Hepatocyte (in vitro differentiated cells): ENCODE data around the gene PXDN. TPM values are rescaled to one million over a fixed set of nuclear protein-coding genes. Genes with fewer than 3 reads are reported as not detected.

Experiments used
- DNase-seq: peaks from one replicate; pipeline ENCODE4 v3.0.0-alpha.2; 2016; ENCODE audit warnings: low spot score
- H2AFZ ChIP-seq: fragments of 200-600 bp; sonication (generic); 2 replicates; pipeline ENCODE4 v1.6.0; 2016; ENCODE audit warnings: antibody characterized with exemption, mild to moderate bottlenecking
- H3K27ac ChIP-seq: fragments of 200-600 bp; sonication (generic); 2 replicates; pipeline ENCODE4 v1.5.1; 2016; ENCODE audit warnings: mild to moderate bottlenecking
- H3K27me3 ChIP-seq: fragments of 200-600 bp; sonication (generic); 2 replicates; pipeline ENCODE4 v1.6.1; 2016
- H3K36me3 ChIP-seq: fragments of 200-600 bp; sonication (generic); replicated peaks from 2 replicates; pipeline ENCODE4 v1.5.1; 2016; ENCODE audit warnings: low read depth; ENCODE audit not compliant: insufficient read depth
- H3K4me1 ChIP-seq: fragments of 200-600 bp; sonication (generic); 2 replicates; pipeline ENCODE4 v1.5.1; 2016; ENCODE audit warnings: mild to moderate bottlenecking, moderate library complexity; ENCODE audit not compliant: insufficient read depth
- H3K4me2 ChIP-seq: fragments of 200-600 bp; sonication (generic); 2 replicates; pipeline ENCODE4 v1.6.0; 2016
- H3K4me3 ChIP-seq: fragments of 200-600 bp; sonication (generic); 2 replicates; pipeline ENCODE4 v1.5.1; 2016; ENCODE audit warnings: mild to moderate bottlenecking
- H3K79me2 ChIP-seq: fragments of 200-600 bp; sonication (generic); 2 replicates; pipeline ENCODE4 v1.6.0; 2017; ENCODE audit warnings: mild to moderate bottlenecking
- H3K9me2 ChIP-seq: fragments of 200-600 bp; sonication (generic); replicated peaks from 2 replicates; pipeline ENCODE4 v1.6.0; 2017; ENCODE audit warnings: mild to moderate bottlenecking; ENCODE audit not compliant: insufficient read depth
- H3K9me3 ChIP-seq: fragments of 200-600 bp; sonication (generic); 2 replicates; pipeline ENCODE4 v1.5.1; 2016; ENCODE audit warnings: low read depth, mild to moderate bottlenecking
- H4K20me1 ChIP-seq: fragments of 200-600 bp; sonication (generic); 2 replicates; pipeline ENCODE4 v1.6.0; 2016; ENCODE audit warnings: mild to moderate bottlenecking; ENCODE audit not compliant: insufficient read depth, poor library complexity, severe bottlenecking
- CTCF ChIP-seq: fragments of 200-600 bp; sonication (generic); IDR thresholded peaks from 2 replicates; pipeline ENCODE4 v1.5.1; 2016; ENCODE audit warnings: antibody characterized with exemption, mild to moderate bottlenecking; ENCODE audit not compliant: poor library complexity
- EZH2 ChIP-seq: fragments of 200-600 bp; sonication (generic); IDR thresholded peaks from 2 replicates; pipeline ENCODE4 v1.6.1; 2016; ENCODE audit warnings: antibody characterized with exemption, mild to moderate bottlenecking, borderline replicate concordance
- EZH2phosphoT487 ChIP-seq: fragments of 200-600 bp; sonication (generic); IDR thresholded peaks from one replicate; pipeline ENCODE4 v1.6.1; 2018; ENCODE audit warnings: antibody characterized with exemption, mild to moderate bottlenecking, low read depth, moderate library complexity; ENCODE audit not compliant: unreplicated experiment, severe bottlenecking
- WGBS: methylation state at CpG from one replicate; pipeline ENCODE4 v1.1.6; 2016; ENCODE audit warnings: low lambda C conversion rate; ENCODE audit errors: missing lambda C conversion rate; 5-methylcytosine and 5-hydroxymethylcytosine counted together
- polyA plus RNA-seq: library from polyadenylated mRNA; unstranded; fragments of >200 nt; fragmentation: Nextera tagmentation; extraction: Ambion mirVana; gene quantifications from 2 replicates; pipeline ENCODE4 v1.2.1, GENCODE V29; 2016
- total RNA-seq: library from RNA; depleted of rRNA; stranded (reverse); fragments of >200 nt; gene quantifications from 2 replicates; pipeline ENCODE4 v1.2.3, GENCODE V29; 2014

Gene PXDN
- total and polyA plus RNA-seq, 2 experiments from 2014 or later: 107 to 118 TPM

- Histone ChIP-seq H3K4me2 (no peak overlapping the region), H3K9me3 (no peaks in the 10 kb centered on the region), H3K4me1 (no peaks in the 10 kb centered on the region), H3K79me2 (peaks cover 10% of the 10 kb centered on the region), H3K27ac (no peak overlapping the region), H3K9me2 (no peaks in the 10 kb centered on the region), H3K36me3 (no peaks in the 10 kb centered on the region), H3K4me3 (no peak overlapping the region), H3K27me3 (no peaks in the 10 kb centered on the region), H2AFZ (no peak overlapping the region), H4K20me1 (peaks cover 5% of the 10 kb centered on the region)
- WGBS: 94% methylated on average over 14 of the region's 14 CpGs
- TF ChIP-seq CTCF (no peak), EZH2phosphoT487 (no peak), EZH2 (no peak)
- DNase-seq: no peak
Observed at GRCh38 chr2:1687254-1687653, 57.1 kb downstream of the PXDN start.

- no peak overlapping the region for H2AFZ ChIP-seq
- H4K20me1 ChIP-seq: peaks cover 5% of the 10 kb centered on the region
- H3K27ac ChIP-seq: no peak overlapping the region
- peaks cover 10% of the 10 kb centered on the region for H3K79me2 ChIP-seq
- H3K27me3 ChIP-seq: no peaks in the 10 kb centered on the region
- no peaks in the 10 kb centered on the region for H3K4me1 ChIP-seq
- no peaks in the 10 kb centered on the region for H3K36me3 ChIP-seq
- no peak overlapping the region for H3K4me3 ChIP-seq
- H3K9me3 ChIP-seq: no peaks in the 10 kb centered on the region
- H3K4me2 ChIP-seq: no peak overlapping the region
- TF ChIP-seq EZH2: no peak
- H3K9me2 ChIP-seq: no peaks in the 10 kb centered on the region
- DNase-seq: peak; percentile 6
- WGBS: 74% methylated on average over 14 of the region's 14 CpGs
Observed at GRCh38 chr2:1686784-1687105, 57.6 kb downstream of the PXDN start.

GRCh38 chr2:1685957-1686783 is 58.1 kb downstream of the PXDN start:
- no peak overlapping the region for H3K4me3 ChIP-seq
- no peaks in the 10 kb centered on the region for H3K9me3 ChIP-seq
- H3K4me2 ChIP-seq: no peak overlapping the region
- H2AFZ ChIP-seq: no peak overlapping the region
- no peaks in the 10 kb centered on the region for H3K36me3 ChIP-seq
- WGBS: 89% methylated on average over 21 of the region's 21 CpGs
- TF ChIP-seq EZH2: no peak
- no peaks in the 10 kb centered on the region for H3K27me3 ChIP-seq
- peaks cover 5% of the 10 kb centered on the region for H4K20me1 ChIP-seq
- H3K79me2 ChIP-seq: peaks cover 10% of the 10 kb centered on the region
- no peaks in the 10 kb centered on the region for H3K9me2 ChIP-seq
- H3K27ac ChIP-seq: no peak overlapping the region
- DNase-seq: no peak
- H3K4me1 ChIP-seq: no peaks in the 10 kb centered on the region

- 95% methylated on average over 32 of the region's 36 CpGs for WGBS
- H3K4me3 ChIP-seq: no peak overlapping the region
- H4K20me1 ChIP-seq: peaks cover 5% of the 10 kb centered on the region
- no peak overlapping the region for H2AFZ ChIP-seq
- H3K36me3 ChIP-seq: no peaks in the 10 kb centered on the region
- H3K79me2 ChIP-seq: peaks cover 6% of the 10 kb centered on the region
- H3K9me3 ChIP-seq: no peaks in the 10 kb centered on the region
- no peaks in the 10 kb centered on the region for H3K27me3 ChIP-seq
- H3K27ac ChIP-seq: no peak overlapping the region
- H3K9me2 ChIP-seq: no peaks in the 10 kb centered on the region
- no peak overlapping the region for H3K4me2 ChIP-seq
- H3K4me1 ChIP-seq: no peaks in the 10 kb centered on the region
- DNase-seq: no peak
- TF ChIP-seq EZH2phosphoT487: no peak
- no peak for TF ChIP-seq CTCF
- no peak for TF ChIP-seq EZH2
Observed at GRCh38 chr2:1685078-1685956, 59.0 kb downstream of the PXDN start.
